Gastrocnemius medialis (tissue), 4 donors: ENCODE measurements around the gene IFI27L2. TPM values are rescaled to one million over a fixed set of nuclear protein-coding genes. Genes with fewer than 3 reads are reported as not detected.
"Not testable (repeated sequence)": the region's sequence is repeated elsewhere in the genome, so short reads cannot be mapped to it uniquely, and the experiment has no call there.

Experiments
- ATAC-seq, 2 donors: fragments of 150-250 bp; one replicate each; pipeline ENCODE4 v1.9.1; 2016
- DNase-seq, 2 donors: peaks; one replicate each; pipeline ENCODE4 v3.0.0-alpha.2; 2019
- H3K27ac ChIP-seq, 4 donors: fragments of 200-600 bp; sonication (generic); 1 replicate in 1 of 4; 2 replicates in 3 of 4; pipeline ENCODE4 v1.5.1; 2016 to 2018; ENCODE audit warnings: mild to moderate bottlenecking in 2 of 4, moderate library complexity in 1 of 4
- H3K27me3 ChIP-seq, 3 donors: fragments of 200-600 bp; sonication (generic) in 2 of 3; 1 replicate in 1 of 3; 2 replicates in 2 of 3; pipeline versions ENCODE4 v1.5.1 to v1.6.0; 2016 to 2019; ENCODE audit warnings: mild to moderate bottlenecking in 1 of 3, moderate library complexity in 1 of 3
- H3K36me3 ChIP-seq, 2 donors: fragments of 200-600 bp; sonication (generic) in 1 of 2; one replicate each; pipeline ENCODE4 v1.5.1; 2017 to 2018
- H3K4me1 ChIP-seq, 2 donors: fragments of 200-600 bp; sonication (generic) in 1 of 2; one replicate each; pipeline ENCODE4 v1.5.1; 2016 to 2017; ENCODE audit warnings: mild to moderate bottlenecking in 2 of 2
- H3K4me3 ChIP-seq, 4 donors: fragments of 200-600 bp; sonication (generic) in 3 of 4; 1 replicate in 1 of 4; 2 replicates in 3 of 4; pipeline ENCODE4 v1.5.1; 2016 to 2019; ENCODE audit warnings: mild to moderate bottlenecking in 2 of 4
- H3K9me3 ChIP-seq, 3 donors: fragments of 200-600 bp; sonication (generic) in 2 of 3; 1 replicate in 1 of 3; 2 replicates in 2 of 3; pipeline ENCODE4 v1.5.1; 2016 to 2019
- POLR2A ChIP-seq, 2 donors: fragments of 450-650 bp; IDR thresholded peaks; one replicate each; pipeline ENCODE4 v1.6.1; 2017; ENCODE audit warnings: antibody characterized with exemption in 2 of 2, mild to moderate bottlenecking in 2 of 2, moderate library complexity in 2 of 2
- in situ Hi-C, 4 donors: fragments of 200-750 bp; cut with MboI; loops; one replicate each; pipeline versions ENCODE4 v1.15.0 to v1.8.0; 2017; ENCODE audit warnings: low sequenced_read_pairs in 4 of 4
- intact Hi-C: fragments of 100-400 bp; cut with DNase I; formaldehyde crosslinking; loops from one replicate; pipeline ENCODE4 v1.15.1; 2023; ENCODE audit warnings: low total_unique reads
- total RNA-seq, 4 donors: library from RNA; depleted of rRNA; stranded (reverse); fragments of >200 nt; gene quantifications; one replicate each; pipeline versions ENCODE4 v1.1.0 to v1.2.3, GENCODE V29; 2016
- TF ChIP-seq, protein P1 (sequence below), 5 experiments: fragments of 450-650 bp in 3 of 5; fragments of 200-600 bp in 2 of 5; sonication (generic) in 2 of 5; IDR thresholded peaks in 4 of 5; conservative IDR thresholded peaks in 1 of 5; 1 replicate in 4 of 5; 2 replicates in 1 of 5; pipeline ENCODE4 v1.5.1; 2016 to 2019; ENCODE audit warnings: antibody characterized with exemption in 5 of 5, mild to moderate bottlenecking in 3 of 5, moderate library complexity in 3 of 5

The IFI27L2 gene
- total RNA-seq, 4 donors from 2014 or later: 1.1 to 9.1 (median 3.3) TPM

GRCh38 chr14:94157197-94157596, 27.8 kb upstream of the IFI27L2 start:
- H3K27me3 ChIP-seq: peaks cover 0 to 3% (median 0%) of the 10 kb centered on the region in 3 donors
- intact Hi-C loops (no loop called here), in situ Hi-C loops (no loop called here)
- no peak overlapping the region for H3K27ac ChIP-seq
- no peaks in the 10 kb centered on the region for H3K4me1 ChIP-seq
- TF ChIP-seq, protein P1, sequence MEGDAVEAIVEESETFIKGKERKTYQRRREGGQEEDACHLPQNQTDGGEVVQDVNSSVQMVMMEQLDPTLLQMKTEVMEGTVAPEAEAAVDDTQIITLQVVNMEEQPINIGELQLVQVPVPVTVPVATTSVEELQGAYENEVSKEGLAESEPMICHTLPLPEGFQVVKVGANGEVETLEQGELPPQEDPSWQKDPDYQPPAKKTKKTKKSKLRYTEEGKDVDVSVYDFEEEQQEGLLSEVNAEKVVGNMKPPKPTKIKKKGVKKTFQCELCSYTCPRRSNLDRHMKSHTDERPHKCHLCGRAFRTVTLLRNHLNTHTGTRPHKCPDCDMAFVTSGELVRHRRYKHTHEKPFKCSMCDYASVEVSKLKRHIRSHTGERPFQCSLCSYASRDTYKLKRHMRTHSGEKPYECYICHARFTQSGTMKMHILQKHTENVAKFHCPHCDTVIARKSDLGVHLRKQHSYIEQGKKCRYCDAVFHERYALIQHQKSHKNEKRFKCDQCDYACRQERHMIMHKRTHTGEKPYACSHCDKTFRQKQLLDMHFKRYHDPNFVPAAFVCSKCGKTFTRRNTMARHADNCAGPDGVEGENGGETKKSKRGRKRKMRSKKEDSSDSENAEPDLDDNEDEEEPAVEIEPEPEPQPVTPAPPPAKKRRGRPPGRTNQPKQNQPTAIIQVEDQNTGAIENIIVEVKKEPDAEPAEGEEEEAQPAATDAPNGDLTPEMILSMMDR (IDR thresholded peaks at IDR 0.05 in 4 of 5, conservative IDR thresholded peaks at IDR 0.05 in 1 of 5): no peak
- no peak for TF ChIP-seq POLR2A (IDR thresholded peaks at IDR 0.05)
- no peaks in the 10 kb centered on the region for H3K36me3 ChIP-seq
- ATAC-seq (no peak), DNase-seq (no peak)
- H3K4me3 ChIP-seq: no peak overlapping the region
- no peaks in the 10 kb centered on the region for H3K9me3 ChIP-seq

GRCh38 chr14:94156143-94156542, 26.7 kb upstream of the IFI27L2 start:
- intact Hi-C loops, H3K27me3 ChIP-seq, H3K4me3 ChIP-seq, H3K36me3 ChIP-seq, ATAC-seq, DNase-seq, H3K27ac ChIP-seq, in situ Hi-C loops, H3K4me1 ChIP-seq, H3K9me3 ChIP-seq: not testable (repeated sequence)

DNA sequence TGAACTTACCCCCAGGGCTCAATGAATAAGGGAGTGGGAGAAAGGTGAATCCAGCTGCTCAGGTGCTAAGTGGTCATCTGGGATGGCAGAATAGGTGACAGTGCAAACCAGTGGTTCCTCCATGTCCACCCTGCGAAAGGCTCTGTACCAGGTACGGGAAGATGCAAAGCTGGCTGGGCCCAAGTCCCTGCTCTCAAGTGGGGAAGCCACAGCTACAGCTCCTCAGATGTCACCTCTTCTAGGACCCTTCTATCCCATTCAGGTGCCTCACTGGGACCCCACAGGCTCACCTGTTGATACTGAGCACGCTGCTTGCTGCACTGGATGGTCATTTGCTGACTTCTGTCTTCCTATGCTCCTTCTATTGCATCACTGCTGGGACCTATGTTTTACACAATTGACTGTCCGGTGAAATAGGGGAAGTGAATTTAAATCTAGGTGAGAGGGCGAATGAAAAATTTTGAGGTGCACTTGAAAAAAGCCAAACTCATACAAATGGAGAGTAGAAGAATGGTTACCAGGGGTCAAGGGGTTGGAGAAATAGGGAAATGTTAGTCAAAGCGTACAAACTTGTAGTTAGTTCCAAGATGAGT, 24.4 kb upstream of the IFI27L2 start:
- H3K27ac ChIP-seq: no peak overlapping the region
- no peak overlapping the region for H3K4me3 ChIP-seq
- H3K27me3 ChIP-seq: peaks cover 0 to 3% (median 0%) of the 10 kb centered on the region in 3 donors
- in situ Hi-C loops (no loop called here), intact Hi-C loops (no loop called here)
- no peaks in the 10 kb centered on the region for H3K36me3 ChIP-seq
- DNase-seq: no peak
- no peaks in the 10 kb centered on the region for H3K9me3 ChIP-seq
- H3K4me1 ChIP-seq: no peaks in the 10 kb centered on the region
- ATAC-seq: no peak
- no peak for TF ChIP-seq POLR2A (IDR thresholded peaks at IDR 0.05)
- TF ChIP-seq, protein P1 (IDR thresholded peaks at IDR 0.05 in 4 of 5, conservative IDR thresholded peaks at IDR 0.05 in 1 of 5): no peak

DNA sequence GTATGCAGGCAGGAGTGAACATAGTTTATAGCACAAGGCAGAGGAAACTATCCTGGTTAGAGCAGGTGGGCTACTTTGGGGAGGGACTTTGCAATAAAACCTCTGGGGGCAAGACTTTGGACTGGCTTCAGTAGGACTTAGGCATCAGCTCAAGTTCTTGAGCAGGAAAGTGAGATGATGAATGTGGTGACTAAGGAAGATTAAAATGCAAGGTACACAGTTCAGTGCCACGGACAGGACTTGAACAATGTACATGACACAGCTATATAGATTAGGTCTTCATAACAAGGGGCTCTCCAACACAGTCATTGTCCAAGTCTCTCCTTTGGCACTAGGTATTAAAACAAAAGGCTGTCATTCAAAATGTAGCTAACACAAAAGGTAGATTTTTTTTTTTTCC, 23.3 kb upstream of the IFI27L2 start:
- TF ChIP-seq, protein P1 (IDR thresholded peaks at IDR 0.05 in 4 of 5, conservative IDR thresholded peaks at IDR 0.05 in 1 of 5): no peak
- in situ Hi-C loops: no loop called here
- intact Hi-C loops: no loop called here

GRCh38 chr14:94145902-94146527, 16.6 kb upstream of the IFI27L2 start:
- no peak for ATAC-seq
- TF ChIP-seq, protein P1 (IDR thresholded peaks at IDR 0.05 in 4 of 5, conservative IDR thresholded peaks at IDR 0.05 in 1 of 5): no peak
- TF ChIP-seq POLR2A (IDR thresholded peaks at IDR 0.05): no peak
- in situ Hi-C loops: no loop called here

More for the DNA sequence above, 23.3 kb upstream of the IFI27L2 start:
- H3K27me3 ChIP-seq: peaks cover 0 to 3% (median 0%) of the 10 kb centered on the region in 3 donors
- H3K9me3 ChIP-seq: no peaks in the 10 kb centered on the region
- no peaks in the 10 kb centered on the region for H3K4me1 ChIP-seq
- H3K36me3 ChIP-seq: no peaks in the 10 kb centered on the region
- ATAC-seq (no peak), DNase-seq (no peak)
- H3K27ac ChIP-seq: no peak overlapping the region
- H3K4me3 ChIP-seq: no peak overlapping the region

More at GRCh38 chr14:94145902-94146527, 16.6 kb upstream of the IFI27L2 start:
- no peaks in the 10 kb centered on the region for H3K4me1 ChIP-seq
- DNase-seq: no peak
- intact Hi-C loops: no loop called here
- no peak overlapping the region for H3K27ac ChIP-seq
- H3K27me3 ChIP-seq: no peaks in the 10 kb centered on the region
- no peaks in the 10 kb centered on the region for H3K36me3 ChIP-seq
- no peak overlapping the region for H3K4me3 ChIP-seq
- H3K9me3 ChIP-seq: no peaks in the 10 kb centered on the region
